Measurements from ENCODE around the gene PLRG1.

Gene PLRG1

GRCh38 chr4:154574311-154574710, 24.1 kb upstream of the PLRG1 start:
- DNase-seq (ENCODE audit: low read depth in 2 of 2), result no peak

- DNase-seq (ENCODE audit: low read depth in 2 of 2), result no peak
These were observed 23.1 kb upstream of the PLRG1 start for GRCh38 chr4:154573190-154573870.

GRCh38 chr4:154569584-154569983, 19.4 kb upstream of the PLRG1 start:
- no peak for DNase-seq (ENCODE audit: low read depth in 2 of 2)

GRCh38 chr4:154569028-154569427, 18.8 kb upstream of the PLRG1 start:
- no peak for DNase-seq (ENCODE audit: low read depth in 2 of 2)

DNA sequence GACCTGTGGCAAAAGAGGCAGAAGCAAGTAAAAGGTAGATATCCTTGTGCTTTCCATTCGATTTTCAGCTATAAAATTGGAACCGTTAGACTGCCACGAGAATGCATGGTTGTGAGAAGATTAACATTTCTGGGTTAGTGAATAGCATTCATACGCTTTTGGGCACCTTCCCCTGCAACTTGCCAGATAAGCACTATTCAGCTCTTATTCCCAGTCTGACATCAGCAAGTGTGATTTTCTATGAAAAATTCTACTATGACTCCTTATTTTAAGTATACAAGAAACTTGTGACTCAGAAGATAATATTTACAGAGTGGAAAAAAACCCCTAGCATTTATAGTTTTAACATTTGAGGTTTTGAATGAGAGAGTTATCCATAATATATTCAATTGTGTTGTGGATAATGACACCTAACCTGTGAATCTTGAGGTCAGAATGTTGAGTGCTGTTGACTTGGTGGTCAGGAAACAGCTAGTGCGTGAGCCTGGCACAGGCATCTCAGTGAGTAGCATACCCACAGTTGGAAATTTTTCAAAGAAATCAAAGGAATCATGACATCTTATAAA, 16.5 kb upstream of the PLRG1 start:
- DNase-seq (ENCODE audit: low read depth in 2 of 2), result no peak

DNA sequence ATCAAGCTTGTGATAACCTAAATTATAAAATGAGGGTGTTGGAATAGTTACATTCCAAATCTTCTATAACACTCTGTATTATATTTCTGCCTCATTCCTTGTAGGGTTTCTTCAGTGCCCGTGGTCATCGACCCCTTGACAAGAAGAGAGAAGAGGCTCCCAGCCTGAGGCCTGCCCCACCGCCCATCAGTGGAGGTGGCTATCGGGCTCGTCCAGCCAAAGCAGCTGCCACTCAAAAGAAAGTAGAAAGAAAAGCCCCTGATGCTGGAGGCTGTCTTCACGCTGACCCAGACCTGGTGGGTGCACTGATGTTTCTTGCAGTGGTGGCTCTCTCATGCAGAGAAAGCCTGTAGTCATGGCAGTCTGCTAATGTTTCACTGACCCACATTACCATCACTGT, 15.5 kb upstream of the PLRG1 start:
- no peak for DNase-seq (ENCODE audit: low read depth in 2 of 2)

GRCh38 chr4:154564311-154564710, 14.1 kb upstream of the PLRG1 start:
- DNase-seq (ENCODE audit: low read depth in 2 of 2), result no peak

GRCh38 chr4:154562697-154563254, 12.6 kb upstream of the PLRG1 start, which contains the start of gene FGB:
TSS of gene FGB (plus strand) at chr4:154563011. CDS start at chr4:154563019, 8 bp downstream.
- no peak for DNase-seq (ENCODE audit: low read depth in 2 of 2)

GRCh38 chr4:154560824-154561231, 10.6 kb upstream of the PLRG1 start:
- no peak for DNase-seq (ENCODE audit: low read depth in 2 of 2)

DNA sequence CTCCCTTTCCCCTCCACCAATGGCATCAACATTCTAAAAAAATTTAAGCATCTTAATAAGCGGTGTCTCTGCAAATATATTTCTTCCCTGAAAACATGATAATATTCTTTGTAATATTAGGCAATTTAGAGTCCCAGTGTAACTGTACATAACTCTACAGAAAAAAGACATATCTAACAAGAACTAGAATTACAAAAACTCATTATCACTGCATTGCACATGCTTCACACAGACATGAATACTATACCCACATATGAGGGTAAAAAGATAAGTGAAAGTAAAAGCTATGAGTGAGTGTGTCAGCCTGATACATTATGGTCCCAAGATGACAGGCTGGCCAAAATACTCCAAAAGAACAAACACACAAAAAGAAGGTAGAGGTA, 10.2 kb upstream of the PLRG1 start:
- DNase-seq (ENCODE audit: low read depth in 2 of 2), result no peak

GRCh38 chr4:154559494-154560418, 9.6 kb upstream of the PLRG1 start:
- no peak for DNase-seq (ENCODE audit: low read depth in 2 of 2)

DNA sequence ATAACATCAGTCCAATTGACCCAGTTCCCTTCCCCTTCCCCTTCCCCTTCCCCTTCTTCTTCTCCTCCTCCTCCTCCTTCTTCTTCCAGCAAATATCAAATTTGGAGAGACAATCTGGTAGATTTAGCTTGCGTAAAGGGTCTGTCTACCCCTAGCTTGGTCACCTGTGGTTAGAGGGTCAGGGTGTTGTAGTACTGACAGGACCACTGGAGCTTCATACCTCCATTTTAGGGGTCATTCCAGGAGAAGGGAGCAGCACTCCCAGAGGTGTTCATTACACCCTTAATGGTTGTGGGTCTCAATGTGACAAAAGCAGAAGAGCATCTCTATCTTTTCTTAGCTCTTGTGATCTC, 8.9 kb upstream of the PLRG1 start:
- no peak for DNase-seq (ENCODE audit: low read depth in 2 of 2)

- peak; percentile 24 to 44 for DNase-seq (ENCODE audit: low read depth in 2 of 2)
These were observed 1.9 kb upstream of the PLRG1 start for GRCh38 chr4:154551872-154552686.

DNA sequence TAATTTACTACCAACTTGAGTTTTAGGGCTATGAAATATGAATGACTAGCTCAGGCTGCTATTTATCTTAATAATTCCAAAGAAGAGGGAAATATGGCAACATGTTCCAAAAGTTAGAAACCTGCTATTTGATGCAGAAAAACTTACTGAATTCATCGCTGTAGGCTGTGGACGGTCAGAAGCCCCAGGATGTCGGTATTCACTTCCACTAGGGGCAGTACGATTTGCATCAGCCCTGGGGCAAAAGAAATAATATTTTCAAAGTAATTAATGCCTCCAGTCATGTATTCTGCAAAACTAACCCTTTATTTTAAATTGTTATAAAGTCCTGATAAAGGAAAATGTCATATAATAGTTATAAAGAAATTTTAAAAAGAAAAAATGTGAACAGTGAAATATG, 4.5 kb downstream of the PLRG1 start:
- no peak for DNase-seq (ENCODE audit: low read depth in 2 of 2)

DNA sequence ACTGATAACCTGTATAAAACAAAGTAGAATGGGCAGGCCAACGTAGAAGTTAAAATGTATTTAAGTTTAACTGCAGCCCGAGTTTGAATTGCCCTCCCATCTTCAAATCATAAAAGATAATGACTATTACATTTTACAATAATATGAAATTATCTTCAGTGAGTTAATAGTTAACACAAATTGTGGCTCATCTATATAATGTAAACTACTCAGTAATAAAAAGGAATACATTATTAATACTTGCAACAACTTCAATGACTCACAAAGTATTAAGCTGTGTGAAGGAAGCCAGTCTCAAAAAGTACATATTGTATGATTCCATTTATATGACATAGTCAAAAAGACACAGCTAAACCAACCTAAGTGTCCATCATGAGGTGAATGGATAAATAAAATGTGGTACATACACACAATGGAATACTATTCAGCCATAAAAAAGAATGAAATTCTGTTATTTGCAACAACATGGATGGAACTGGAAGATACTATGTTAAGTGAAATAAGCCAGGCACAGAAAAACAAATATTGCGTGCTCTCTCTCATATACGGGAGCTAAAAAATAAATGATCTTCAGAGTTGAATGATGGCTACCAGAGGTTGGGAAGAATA, 7.8 kb downstream of the PLRG1 start:
- DNase-seq (ENCODE audit: low read depth in 2 of 2), result no peak

- DNase-seq (ENCODE audit: low read depth in 2 of 2), result no peak
These were observed 15.9 kb downstream of the PLRG1 start for GRCh38 chr4:154534296-154534695.

- DNase-seq (ENCODE audit: low read depth in 2 of 2), result no peak
These were observed 20.3 kb downstream of the PLRG1 start for GRCh38 chr4:154529728-154530519.

DNA sequence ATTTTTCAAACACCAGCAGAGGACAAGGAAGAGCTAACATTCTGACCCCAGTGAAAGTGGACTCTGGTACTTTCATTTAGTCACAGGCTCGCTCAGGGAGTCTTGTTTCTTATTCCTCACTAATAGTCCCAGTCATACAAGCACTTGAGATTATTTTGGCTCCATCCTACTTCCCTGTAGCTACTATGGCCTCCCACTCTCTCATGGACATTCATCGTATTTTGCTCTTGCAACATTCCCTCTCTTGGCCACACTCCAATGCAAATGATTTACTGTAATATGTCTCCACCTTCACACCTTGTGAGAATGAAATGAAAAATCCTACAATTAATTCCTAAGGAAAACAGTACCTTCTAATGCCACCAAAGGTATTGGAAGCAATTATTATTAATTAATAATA, 21.3 kb downstream of the PLRG1 start:
- no peak for DNase-seq (ENCODE audit: low read depth in 2 of 2)

- no peak for DNase-seq (ENCODE audit: low read depth in 2 of 2)
These were observed 22.9 kb downstream of the PLRG1 start for GRCh38 chr4:154527308-154527707.

GRCh38 chr4:154526151-154526550, 24.0 kb downstream of the PLRG1 start:
- no peak for DNase-seq (ENCODE audit: low read depth in 2 of 2)
